ENCODE measurements around the gene CNTNAP1.
A peak's percentile ranks its signal among the peaks of the same experiment; 100 is the strongest.

The CNTNAP1 gene

GRCh38 chr17:42744283-42744805 is 62.0 kb downstream of the CNTNAP1 start:
- DNase-seq (ENCODE audit: extremely low read depth, insufficient read length), result peak; percentile 82
- H3K4me3 ChIP-seq (replicated peaks; ENCODE audit: low read depth, low read length), result peak overlapping the region; percentile 73
- TF ChIP-seq, protein P1, sequence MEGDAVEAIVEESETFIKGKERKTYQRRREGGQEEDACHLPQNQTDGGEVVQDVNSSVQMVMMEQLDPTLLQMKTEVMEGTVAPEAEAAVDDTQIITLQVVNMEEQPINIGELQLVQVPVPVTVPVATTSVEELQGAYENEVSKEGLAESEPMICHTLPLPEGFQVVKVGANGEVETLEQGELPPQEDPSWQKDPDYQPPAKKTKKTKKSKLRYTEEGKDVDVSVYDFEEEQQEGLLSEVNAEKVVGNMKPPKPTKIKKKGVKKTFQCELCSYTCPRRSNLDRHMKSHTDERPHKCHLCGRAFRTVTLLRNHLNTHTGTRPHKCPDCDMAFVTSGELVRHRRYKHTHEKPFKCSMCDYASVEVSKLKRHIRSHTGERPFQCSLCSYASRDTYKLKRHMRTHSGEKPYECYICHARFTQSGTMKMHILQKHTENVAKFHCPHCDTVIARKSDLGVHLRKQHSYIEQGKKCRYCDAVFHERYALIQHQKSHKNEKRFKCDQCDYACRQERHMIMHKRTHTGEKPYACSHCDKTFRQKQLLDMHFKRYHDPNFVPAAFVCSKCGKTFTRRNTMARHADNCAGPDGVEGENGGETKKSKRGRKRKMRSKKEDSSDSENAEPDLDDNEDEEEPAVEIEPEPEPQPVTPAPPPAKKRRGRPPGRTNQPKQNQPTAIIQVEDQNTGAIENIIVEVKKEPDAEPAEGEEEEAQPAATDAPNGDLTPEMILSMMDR (IDR thresholded peaks at IDR 0.05; ENCODE audit: insufficient read depth, low read length, poor library complexity, severe bottlenecking), result peak; percentile 25
- no peaks in the 10 kb centered on the region for H3K27me3 ChIP-seq (replicated peaks; ENCODE audit: control insufficient read depth, insufficient read depth, low read length)
- no peaks in the 10 kb centered on the region for H3K36me3 ChIP-seq (ENCODE audit: control insufficient read depth, insufficient read depth, low read length)

- TF ChIP-seq, protein P1 (IDR thresholded peaks at IDR 0.05; ENCODE audit: insufficient read depth, low read length, poor library complexity, severe bottlenecking), result no peak
- peak; percentile 95 for DNase-seq (ENCODE audit: extremely low read depth, insufficient read length)
These were observed 62.7 kb downstream of the CNTNAP1 start, which contains the start of gene EZH1 for GRCh38 chr17:42744806-42745617. TSS of gene EZH1 (minus strand) at chr17:42745040. CDS start at chr17:42728941, 16,099 bp downstream.

DNA sequence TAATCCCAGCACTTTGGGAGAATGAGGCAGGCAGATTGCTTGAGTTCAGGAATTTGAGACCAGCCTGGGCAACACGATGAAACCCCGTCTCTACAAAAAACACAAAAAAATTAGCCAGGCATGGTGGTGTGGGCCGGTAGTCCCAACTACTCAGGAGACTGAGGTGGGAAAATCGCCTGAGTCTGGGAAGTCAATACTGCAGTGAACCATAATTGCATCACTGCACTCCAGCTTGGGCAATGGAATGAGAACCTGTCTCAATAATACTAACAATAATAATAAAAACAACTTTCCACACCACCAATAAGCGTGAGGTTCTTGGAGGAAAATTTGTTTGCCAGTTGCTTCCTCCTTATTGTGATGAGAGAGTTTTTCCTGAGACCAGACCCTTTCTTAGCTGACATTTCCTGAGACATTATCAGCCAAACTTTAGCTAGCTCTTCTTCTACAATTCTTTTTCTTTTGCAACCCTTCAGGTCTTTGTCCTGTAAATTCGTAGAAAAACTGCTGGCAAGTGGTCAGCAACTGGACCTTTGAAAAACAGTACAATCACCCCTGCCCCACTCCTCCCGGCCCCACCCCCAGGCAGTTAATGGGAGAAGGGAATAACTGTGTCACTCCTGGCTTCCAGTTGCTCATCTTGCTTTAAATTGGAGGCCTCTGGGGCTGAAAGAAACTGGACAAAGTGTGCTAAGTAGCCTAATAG is 66.0 kb downstream of the CNTNAP1 start:
- DNase-seq (ENCODE audit: extremely low read depth, insufficient read length), result no peak
- TF ChIP-seq, protein P1 (IDR thresholded peaks at IDR 0.05; ENCODE audit: insufficient read depth, low read length, poor library complexity, severe bottlenecking), result no peak
- no peaks in the 10 kb centered on the region for H3K36me3 ChIP-seq (ENCODE audit: control insufficient read depth, insufficient read depth, low read length)

More at GRCh38 chr17:42744806-42745617, 62.7 kb downstream of the CNTNAP1 start, which contains the start of gene EZH1:
- Histone ChIP-seq H3K4me3 (replicated peaks; ENCODE audit: low read depth, low read length) (peak within 1 kb of the TSS; percentile 73), H3K27me3 (replicated peaks; ENCODE audit: control insufficient read depth, insufficient read depth, low read length) (no peaks in the 10 kb centered on the region), H3K36me3 (ENCODE audit: control insufficient read depth, insufficient read depth, low read length) (no peaks in the 10 kb centered on the region)

GRCh38 chr17:42748908-42749798 is 66.8 kb downstream of the CNTNAP1 start:
- no peaks in the 10 kb centered on the region for H3K36me3 ChIP-seq (ENCODE audit: control insufficient read depth, insufficient read depth, low read length)
- no peak for DNase-seq (ENCODE audit: extremely low read depth, insufficient read length)
- TF ChIP-seq, protein P1 (IDR thresholded peaks at IDR 0.05; ENCODE audit: insufficient read depth, low read length, poor library complexity, severe bottlenecking), result no peak
- no peak overlapping the region for H3K4me3 ChIP-seq (replicated peaks; ENCODE audit: low read depth, low read length)
- no peaks in the 10 kb centered on the region for H3K27me3 ChIP-seq (replicated peaks; ENCODE audit: control insufficient read depth, insufficient read depth, low read length)

More for the DNA sequence above, 66.0 kb downstream of the CNTNAP1 start:
- H3K27me3 ChIP-seq (replicated peaks; ENCODE audit: control insufficient read depth, insufficient read depth, low read length), result no peaks in the 10 kb centered on the region
- no peak overlapping the region for H3K4me3 ChIP-seq (replicated peaks; ENCODE audit: low read depth, low read length)
